ENCODE results near the gene PAFAH1B2. TPM values are rescaled to one million over a fixed set of nuclear protein-coding genes. Genes with fewer than 3 reads are reported as not detected.
A peak's percentile ranks its signal among the peaks of the same experiment; 100 is the strongest.

Gene PAFAH1B2
- polyA plus RNA-seq, 3 donors from 2014 or later = 16.0 to 23.7 (median 17.5) TPM

- H3K4me3 Mint-ChIP-seq = no peak overlapping the region
- H3K36me3 Mint-ChIP-seq = peaks cover 16 to 39% (median 27%) of the 10 kb centered on the region in 3 donors
- DNase-seq = no peak
- no peaks in the 10 kb centered on the region for H3K9me3 Mint-ChIP-seq
- peaks cover under 1 to 6% of the 10 kb centered on the region in 2 donors for H3K4me1 Mint-ChIP-seq
- peak overlapping the region in 1 of 6 donors; percentile 2 for H3K27ac Mint-ChIP-seq
- H3K27me3 Mint-ChIP-seq (ENCODE audit: low read depth in 3 of 3) = peaks cover 0 to 6% (median 0%) of the 10 kb centered on the region in 3 donors
Measured at GRCh38 chr11:117212697-117213355, 68.7 kb downstream of the PAFAH1B2 start.

GRCh38 chr11:117214404-117215110 lies 70.5 kb downstream of the PAFAH1B2 start:
- peak overlapping the region in 3 of 6 donors; percentile 15 to 75 (median 25) for H3K27ac Mint-ChIP-seq
- peaks cover 0 to 3% (median 3%) of the 10 kb centered on the region in 3 donors for H3K27me3 Mint-ChIP-seq (ENCODE audit: low read depth in 3 of 3)
- no peaks in the 10 kb centered on the region for H3K9me3 Mint-ChIP-seq
- no peak overlapping the region for H3K4me3 Mint-ChIP-seq
- DNase-seq = no peak
- H3K4me1 Mint-ChIP-seq = peaks cover 2 to 6% of the 10 kb centered on the region in 2 donors
- peaks cover 20 to 55% (median 34%) of the 10 kb centered on the region in 3 donors for H3K36me3 Mint-ChIP-seq

DNA sequence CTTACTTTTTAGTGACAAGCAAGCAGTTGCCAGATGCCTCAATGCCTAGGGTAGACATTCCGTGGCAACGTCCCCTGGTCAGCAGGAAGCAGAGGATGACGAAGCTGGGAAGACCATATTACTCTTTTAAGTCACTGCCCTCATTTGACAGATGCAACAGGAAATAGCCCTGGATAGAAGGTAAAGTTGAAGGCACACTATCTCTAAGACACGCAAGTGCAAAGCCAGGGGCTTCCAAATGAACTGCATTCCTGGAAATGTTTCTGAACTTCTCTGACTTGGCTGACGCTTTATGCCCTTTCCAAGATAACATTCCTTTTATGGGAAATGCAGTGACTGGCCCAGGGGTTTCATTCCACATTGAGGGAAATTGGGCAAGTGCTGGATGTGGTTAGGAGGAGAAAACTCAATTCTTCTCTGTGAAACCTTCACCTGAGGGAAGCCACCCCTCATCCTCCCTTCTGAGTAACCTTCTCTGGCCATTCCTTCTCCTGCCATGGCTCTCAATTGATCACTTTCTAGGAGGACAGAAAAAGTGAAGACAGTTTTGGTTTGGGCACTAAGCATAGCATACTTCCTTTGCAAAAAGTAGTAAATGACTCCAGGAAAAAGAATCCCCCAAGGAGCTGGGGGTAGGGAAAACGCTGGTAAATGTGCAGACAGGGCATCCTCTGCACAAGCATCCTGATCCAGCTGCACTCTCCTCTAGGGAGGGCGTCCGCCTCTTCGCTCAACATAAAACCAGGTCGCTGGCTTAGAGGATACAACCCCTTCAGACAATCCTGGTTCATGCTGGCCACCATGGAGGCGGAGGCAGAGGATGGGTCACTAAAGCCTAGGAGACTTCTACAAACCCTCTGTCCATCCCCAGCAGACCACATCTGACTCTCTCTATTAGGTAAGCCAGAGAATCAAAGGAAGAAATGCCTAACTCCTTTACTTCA lies 73.3 kb downstream of the PAFAH1B2 start:
- no peak for DNase-seq
- H3K9me3 Mint-ChIP-seq = no peaks in the 10 kb centered on the region
- H3K27me3 Mint-ChIP-seq (ENCODE audit: low read depth in 3 of 3) = peaks cover 0 to 3% (median 3%) of the 10 kb centered on the region in 3 donors
- H3K36me3 Mint-ChIP-seq = peaks cover 24 to 61% (median 35%) of the 10 kb centered on the region in 3 donors
- peaks cover 0 to 4% of the 10 kb centered on the region in 2 donors for H3K4me1 Mint-ChIP-seq
- H3K4me3 Mint-ChIP-seq = no peak overlapping the region
- H3K27ac Mint-ChIP-seq = peak overlapping the region in 4 of 6 donors; percentile 21 to 59 (median 56)

DNA sequence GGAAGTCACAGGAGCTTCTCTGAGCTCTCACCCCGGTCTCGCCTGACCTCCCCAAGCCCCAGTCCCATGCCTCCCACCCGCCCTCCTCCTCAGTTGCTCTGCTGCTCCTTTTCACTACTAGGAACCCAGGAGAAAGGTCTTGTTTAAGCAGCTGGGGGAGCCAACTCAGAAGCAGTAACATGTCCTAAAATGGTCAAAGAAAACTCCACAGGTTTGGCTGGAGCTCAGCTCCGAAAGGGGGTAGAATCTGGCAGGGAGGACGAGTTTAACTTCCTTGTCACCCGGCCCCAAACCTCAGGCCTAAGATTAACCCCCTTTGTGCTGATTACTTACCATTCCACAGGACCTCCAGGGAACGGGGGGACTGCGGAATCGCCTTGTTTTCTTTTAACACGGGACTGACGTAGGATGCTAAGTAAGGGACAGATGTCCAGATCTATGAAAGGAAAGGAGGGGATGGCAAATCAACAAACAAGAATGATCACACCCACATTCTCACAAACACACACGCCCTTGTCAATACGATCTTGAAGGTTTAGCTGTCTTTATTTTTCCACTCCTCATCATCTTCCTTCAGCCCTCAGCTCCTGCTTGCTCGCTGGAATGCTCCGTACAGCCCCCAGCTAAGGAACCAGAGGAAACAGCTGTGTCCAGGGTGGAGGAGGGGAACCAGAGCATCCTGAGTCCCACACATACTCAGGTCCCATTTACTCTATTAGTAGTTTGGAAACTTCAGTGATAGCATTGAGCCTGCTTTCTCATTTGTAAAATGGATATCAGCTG lies 74.2 kb downstream of the PAFAH1B2 start:
- no peak for DNase-seq
- H3K27me3 Mint-ChIP-seq (ENCODE audit: low read depth in 3 of 3) = peaks cover 0 to 3% (median 0%) of the 10 kb centered on the region in 3 donors
- H3K9me3 Mint-ChIP-seq = no peaks in the 10 kb centered on the region
- peaks cover 20 to 56% (median 31%) of the 10 kb centered on the region in 3 donors for H3K36me3 Mint-ChIP-seq
- H3K4me3 Mint-ChIP-seq = no peak overlapping the region
- H3K4me1 Mint-ChIP-seq = peaks cover 0 to 4% of the 10 kb centered on the region in 2 donors
- H3K27ac Mint-ChIP-seq = peak overlapping the region in 2 of 6 donors; percentile 55 to 57

- H3K27ac Mint-ChIP-seq = no peak overlapping the region
- H3K4me3 Mint-ChIP-seq = no peak overlapping the region
- H3K4me1 Mint-ChIP-seq = peaks cover 0 to 4% of the 10 kb centered on the region in 2 donors
- H3K27me3 Mint-ChIP-seq (ENCODE audit: low read depth in 3 of 3) = peaks cover 0 to 3% (median 0%) of the 10 kb centered on the region in 3 donors
- peaks cover 17 to 55% (median 27%) of the 10 kb centered on the region in 3 donors for H3K36me3 Mint-ChIP-seq
- H3K9me3 Mint-ChIP-seq = no peaks in the 10 kb centered on the region
- no peak for DNase-seq
Measured at GRCh38 chr11:117219001-117219400, 74.9 kb downstream of the PAFAH1B2 start.

- Mint-ChIP-seq H3K36me3 (peaks cover 12 to 53% (median 22%) of the 10 kb centered on the region in 3 donors), H3K4me1 (peaks cover 0 to 7% of the 10 kb centered on the region in 2 donors), H3K27me3 (ENCODE audit: low read depth in 3 of 3) (peaks cover 0 to 3% (median 0%) of the 10 kb centered on the region in 3 donors), H3K9me3 (no peaks in the 10 kb centered on the region), H3K4me3 (no peak overlapping the region), H3K27ac (peak overlapping the region in 2 of 6 donors; percentile 55 to 80)
- DNase-seq = no peak
Measured at GRCh38 chr11:117219455-117219854, 75.4 kb downstream of the PAFAH1B2 start.

DNA sequence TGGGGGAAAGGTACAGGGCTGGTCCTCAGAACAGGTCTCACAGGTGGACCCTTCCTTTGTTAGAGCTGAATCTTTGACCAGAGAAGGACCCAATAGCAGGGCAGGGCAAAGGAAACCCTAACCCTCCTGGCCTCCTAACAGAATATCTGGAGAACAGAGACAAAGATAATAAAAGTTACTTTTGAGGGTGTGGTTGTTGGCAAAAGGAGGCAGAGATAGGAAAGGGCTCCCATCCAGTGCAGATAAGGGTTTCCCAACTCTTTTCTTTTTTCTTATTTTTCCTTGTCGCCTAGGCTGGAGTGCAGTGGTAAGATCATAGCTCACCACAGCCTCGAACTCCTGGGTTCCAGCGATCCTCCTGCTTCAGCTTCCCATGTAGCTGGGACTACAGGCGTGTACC lies 75.9 kb downstream of the PAFAH1B2 start:
- Mint-ChIP-seq H3K4me3 (no peak overlapping the region), H3K4me1 (peaks cover 0 to 7% of the 10 kb centered on the region in 2 donors), H3K27ac (peak overlapping the region in 1 of 6 donors; percentile 46), H3K9me3 (no peaks in the 10 kb centered on the region), H3K27me3 (ENCODE audit: low read depth in 3 of 3) (peaks cover 0 to 3% (median 0%) of the 10 kb centered on the region in 3 donors), H3K36me3 (peaks cover 8 to 54% (median 18%) of the 10 kb centered on the region in 3 donors)
- no peak for DNase-seq

- no peak for DNase-seq
- peak overlapping the region in 1 of 6 donors; percentile 5 for H3K27ac Mint-ChIP-seq
- H3K36me3 Mint-ChIP-seq = peaks cover 8 to 60% (median 18%) of the 10 kb centered on the region in 3 donors
- H3K4me3 Mint-ChIP-seq = no peak overlapping the region
- no peaks in the 10 kb centered on the region for H3K9me3 Mint-ChIP-seq
- peaks cover 0 to 3% (median 0%) of the 10 kb centered on the region in 3 donors for H3K27me3 Mint-ChIP-seq (ENCODE audit: low read depth in 3 of 3)
- peaks cover 0 to 7% of the 10 kb centered on the region in 2 donors for H3K4me1 Mint-ChIP-seq
Measured at GRCh38 chr11:117220568-117220967, 76.5 kb downstream of the PAFAH1B2 start.

GRCh38 chr11:117220999-117221774 lies 77.1 kb downstream of the PAFAH1B2 start:
- Mint-ChIP-seq H3K27me3 (ENCODE audit: low read depth in 3 of 3) (peaks cover 0 to 3% (median 0%) of the 10 kb centered on the region in 3 donors), H3K9me3 (no peaks in the 10 kb centered on the region), H3K4me3 (no peak overlapping the region), H3K36me3 (peaks cover 8 to 60% (median 18%) of the 10 kb centered on the region in 3 donors), H3K27ac (peak overlapping the region in 2 of 6 donors; percentile 29 to 59), H3K4me1 (peaks cover 1 to 7% of the 10 kb centered on the region in 2 donors)
- no peak for DNase-seq

- peak overlapping the region in 2 of 6 donors; percentile 17 to 59 for H3K27ac Mint-ChIP-seq
- no peak overlapping the region for H3K4me3 Mint-ChIP-seq
- peaks cover 13 to 61% (median 23%) of the 10 kb centered on the region in 3 donors for H3K36me3 Mint-ChIP-seq
- peaks cover 0 to 3% (median 0%) of the 10 kb centered on the region in 3 donors for H3K27me3 Mint-ChIP-seq (ENCODE audit: low read depth in 3 of 3)
- no peaks in the 10 kb centered on the region for H3K9me3 Mint-ChIP-seq
- H3K4me1 Mint-ChIP-seq = peaks cover 9 to 13% of the 10 kb centered on the region in 2 donors
- no peak for DNase-seq
Measured at GRCh38 chr11:117221775-117222517, 77.9 kb downstream of the PAFAH1B2 start.

- H3K4me1 Mint-ChIP-seq = peaks cover 16 to 17% of the 10 kb centered on the region in 2 donors
- H3K36me3 Mint-ChIP-seq = peaks cover 15 to 58% (median 26%) of the 10 kb centered on the region in 3 donors
- DNase-seq = no peak
- H3K4me3 Mint-ChIP-seq = no peak overlapping the region
- no peak overlapping the region for H3K27ac Mint-ChIP-seq
- H3K9me3 Mint-ChIP-seq = no peaks in the 10 kb centered on the region
- H3K27me3 Mint-ChIP-seq (ENCODE audit: low read depth in 3 of 3) = peaks cover 0 to 5% (median 0%) of the 10 kb centered on the region in 3 donors
Measured at GRCh38 chr11:117222991-117223740, 79.1 kb downstream of the PAFAH1B2 start.

Data from immature natural killer cell (primary cell).